Activated CD4-positive, alpha-beta T cell treated with anti-CD3 and anti-CD28 coated beads, Interleukin-2, amount 10 ng/mL, durations not matched to agents 24 days and 14 days (primary cell): Measurements from ENCODE around the gene MBNL3. TPM values are rescaled to one million over a fixed set of nuclear protein-coding genes. Genes with fewer than 3 reads are reported as not detected.
"Not testable (repeated sequence)": the region's sequence is repeated elsewhere in the genome, so short reads cannot be mapped to it uniquely, and the experiment has no call there.

ENCODE experiments used
- DNase-seq: peaks from one replicate; pipeline ENCODE4 v3.0.0; 2022
- H3K27ac Mint-ChIP-seq: one replicate; pipeline ENCODE4 v1.8.0; 2022; ENCODE audit warnings: mild to moderate bottlenecking, mixed read lengths
- H3K27me3 Mint-ChIP-seq: one replicate; pipeline ENCODE4 v1.8.0; 2022; ENCODE audit warnings: mixed read lengths
- H3K36me3 Mint-ChIP-seq: one replicate; pipeline ENCODE4 v1.8.0; 2022; ENCODE audit warnings: low read depth, mild to moderate bottlenecking, mixed read lengths
- H3K4me1 Mint-ChIP-seq: one replicate; pipeline ENCODE4 v1.8.0; 2021; ENCODE audit warnings: mixed read lengths
- H3K4me3 Mint-ChIP-seq: one replicate; pipeline ENCODE4 v1.8.0; 2022; ENCODE audit warnings: mild to moderate bottlenecking, moderate library complexity, mixed read lengths
- H3K9me3 Mint-ChIP-seq: one replicate; pipeline ENCODE4 v1.8.0; 2021; ENCODE audit warnings: mixed read lengths
- intact Hi-C: fragments of 100-400 bp; cut with micrococcal nuclease; formaldehyde crosslinking; loops from one replicate; pipeline ENCODE4 v1.15.1; 2023
- total RNA-seq: library from RNA; stranded (reverse); gene quantifications from 2 replicates; pipeline ENCODE4 v1.2.3, GENCODE V29; 2022

Gene MBNL3
- total RNA-seq, 1 donor from 2014 or later, result 12.2 TPM

DNA sequence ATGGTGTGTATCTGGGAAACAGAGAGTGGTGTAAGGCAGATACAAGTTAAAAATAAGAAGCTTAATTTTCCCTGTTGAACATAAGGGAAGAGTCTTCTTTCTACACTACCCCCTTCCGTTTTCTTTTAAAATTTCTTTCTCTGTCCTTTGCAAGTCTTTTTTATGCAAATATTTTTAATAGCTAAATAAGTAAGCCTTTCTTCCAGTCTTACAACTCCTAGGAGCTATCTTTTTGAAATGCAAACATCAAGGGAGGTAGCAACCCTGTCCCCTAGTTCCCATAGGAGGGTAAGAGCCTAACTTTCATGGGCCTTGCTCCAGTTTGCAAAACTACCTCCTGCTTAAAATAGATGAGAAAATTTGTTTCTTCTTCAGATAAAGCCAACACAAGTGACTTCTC lies 121.5 kb downstream of the MBNL3 start:
- no peaks in the 10 kb centered on the region for H3K4me1 Mint-ChIP-seq
- no peak overlapping the region for H3K27ac Mint-ChIP-seq
- intact Hi-C loops, result no loop called here
- DNase-seq, result no peak
- H3K4me3 Mint-ChIP-seq, result no peak overlapping the region
- H3K9me3 Mint-ChIP-seq, result peaks cover 7% of the 10 kb centered on the region
- H3K36me3 Mint-ChIP-seq, result peaks cover 1% of the 10 kb centered on the region
- H3K27me3 Mint-ChIP-seq, result no peaks in the 10 kb centered on the region

DNA sequence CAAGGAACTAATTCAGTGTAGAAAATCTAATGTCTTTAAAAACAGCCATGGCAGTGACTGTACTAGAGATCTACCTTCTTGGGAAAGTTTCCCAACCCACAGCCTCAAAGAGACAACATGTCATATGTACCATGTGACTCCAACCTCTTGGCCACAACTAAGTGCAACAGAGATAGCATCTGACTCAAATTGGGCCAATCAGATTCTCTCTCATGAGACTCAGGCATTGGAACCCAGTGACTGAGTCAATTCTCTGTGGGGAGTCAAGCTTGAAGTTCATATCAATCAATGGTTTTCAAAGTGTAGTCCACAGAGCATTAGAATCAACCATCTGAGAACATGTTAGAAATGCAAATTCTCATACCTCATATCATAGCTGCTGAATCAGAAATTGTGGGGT lies 123.3 kb downstream of the MBNL3 start:
- intact Hi-C loops, result no loop called here
- Mint-ChIP-seq H3K4me1 (no peaks in the 10 kb centered on the region), H3K27ac (no peak overlapping the region), H3K9me3 (peaks cover 7% of the 10 kb centered on the region), H3K36me3 (peaks cover 1% of the 10 kb centered on the region), H3K27me3 (no peaks in the 10 kb centered on the region), H3K4me3 (no peak overlapping the region)
- no peak for DNase-seq

DNA sequence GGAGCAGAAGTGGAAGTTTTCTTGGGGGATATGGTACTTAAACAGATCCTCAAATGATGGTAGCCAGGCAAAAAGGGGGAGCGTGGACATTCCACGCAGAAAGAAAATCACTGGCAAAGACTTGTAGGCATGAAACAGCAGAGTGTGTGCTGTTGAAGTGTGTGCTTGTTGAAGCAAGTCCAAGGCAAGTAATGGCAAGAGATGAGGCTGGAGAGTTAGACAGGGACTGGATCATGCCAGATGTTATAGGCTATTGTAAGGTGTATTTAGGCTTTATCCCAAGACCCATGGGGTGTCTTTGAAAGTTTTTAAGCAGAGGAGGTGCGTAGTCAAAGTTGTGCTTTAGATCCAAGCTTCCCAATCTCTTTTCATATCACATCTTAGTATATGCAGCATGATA lies 124.5 kb downstream of the MBNL3 start:
- H3K36me3 Mint-ChIP-seq, result peaks cover 1% of the 10 kb centered on the region
- no peak overlapping the region for H3K4me3 Mint-ChIP-seq
- intact Hi-C loops, result no loop called here
- no peaks in the 10 kb centered on the region for H3K4me1 Mint-ChIP-seq
- H3K27ac Mint-ChIP-seq, result no peak overlapping the region
- no peak for DNase-seq
- peaks cover 7% of the 10 kb centered on the region for H3K9me3 Mint-ChIP-seq
- no peaks in the 10 kb centered on the region for H3K27me3 Mint-ChIP-seq

DNA sequence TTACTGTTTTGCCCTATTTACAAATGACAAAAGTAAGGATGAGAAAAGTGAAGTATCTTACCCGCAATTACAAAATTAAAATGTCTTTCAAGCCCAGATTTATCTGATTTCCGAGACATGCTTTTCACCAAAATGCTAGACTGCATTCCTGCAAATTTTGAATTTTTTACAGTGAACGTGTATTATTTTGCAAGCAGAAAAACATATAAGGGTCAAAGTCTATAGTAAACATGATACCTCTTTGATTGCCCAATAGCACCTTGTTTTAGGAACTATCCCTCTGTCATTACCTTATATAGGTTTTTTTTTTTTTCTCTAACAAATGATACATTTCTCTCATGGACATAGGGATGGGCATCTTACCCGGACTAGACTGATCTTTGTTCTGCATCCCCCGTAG lies 135.4 kb downstream of the MBNL3 start:
- Mint-ChIP-seq H3K27me3 (no peaks in the 10 kb centered on the region), H3K27ac (no peak overlapping the region), H3K36me3 (no peaks in the 10 kb centered on the region), H3K4me3 (no peak overlapping the region), H3K9me3 (no peaks in the 10 kb centered on the region), H3K4me1 (no peaks in the 10 kb centered on the region)
- DNase-seq, result no peak
- intact Hi-C loops, result no loop called here

DNA sequence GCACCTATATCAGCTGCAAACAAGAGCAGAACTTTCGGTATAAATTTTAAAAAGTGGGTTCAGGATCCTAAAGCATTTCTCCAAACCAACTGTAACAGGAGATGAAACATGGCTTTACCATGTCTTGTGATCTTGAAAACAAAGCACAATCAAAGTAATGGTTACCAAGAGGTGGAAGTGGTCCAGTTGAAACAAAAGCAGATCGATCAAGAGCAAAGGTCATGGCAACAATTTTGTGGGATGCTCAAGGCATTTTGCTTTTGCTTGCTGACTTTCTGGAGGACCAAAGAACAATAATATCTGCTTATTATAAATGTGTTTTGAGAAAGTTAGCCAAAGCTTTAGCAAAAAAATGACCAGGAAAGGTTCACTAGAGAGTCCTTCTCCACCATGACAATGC lies 152.7 kb downstream of the MBNL3 start:
- no peak for DNase-seq
- no peaks in the 10 kb centered on the region for H3K27me3 Mint-ChIP-seq
- H3K4me3 Mint-ChIP-seq, result no peak overlapping the region
- H3K9me3 Mint-ChIP-seq, result no peaks in the 10 kb centered on the region
- no peak overlapping the region for H3K27ac Mint-ChIP-seq
- no peaks in the 10 kb centered on the region for H3K4me1 Mint-ChIP-seq
- intact Hi-C loops, result no loop called here
- no peaks in the 10 kb centered on the region for H3K36me3 Mint-ChIP-seq

DNA sequence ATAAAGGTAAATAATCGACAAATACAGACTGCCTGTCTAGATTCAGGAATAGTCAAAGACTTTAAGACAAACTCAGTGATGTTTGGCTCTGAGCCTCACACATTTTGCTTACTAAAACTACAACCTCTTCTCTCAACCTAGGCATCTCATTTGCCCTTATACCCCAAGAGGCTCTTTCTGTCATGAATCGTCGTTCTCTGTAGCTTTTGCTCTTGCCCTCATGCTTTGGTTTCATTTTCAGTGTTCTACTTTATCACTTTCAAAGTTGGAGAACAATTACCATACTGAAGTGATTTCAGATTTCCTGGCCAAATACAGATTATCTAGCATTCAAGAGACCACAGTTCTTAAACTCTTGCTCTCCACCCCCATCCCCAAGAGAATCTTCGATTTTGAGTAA lies 155.5 kb downstream of the MBNL3 start:
- Mint-ChIP-seq H3K36me3 (no peaks in the 10 kb centered on the region), H3K9me3 (no peaks in the 10 kb centered on the region), H3K4me3 (no peak overlapping the region), H3K27ac (no peak overlapping the region), H3K27me3 (no peaks in the 10 kb centered on the region), H3K4me1 (no peaks in the 10 kb centered on the region)
- intact Hi-C loops, result no loop called here
- DNase-seq, result no peak

DNA sequence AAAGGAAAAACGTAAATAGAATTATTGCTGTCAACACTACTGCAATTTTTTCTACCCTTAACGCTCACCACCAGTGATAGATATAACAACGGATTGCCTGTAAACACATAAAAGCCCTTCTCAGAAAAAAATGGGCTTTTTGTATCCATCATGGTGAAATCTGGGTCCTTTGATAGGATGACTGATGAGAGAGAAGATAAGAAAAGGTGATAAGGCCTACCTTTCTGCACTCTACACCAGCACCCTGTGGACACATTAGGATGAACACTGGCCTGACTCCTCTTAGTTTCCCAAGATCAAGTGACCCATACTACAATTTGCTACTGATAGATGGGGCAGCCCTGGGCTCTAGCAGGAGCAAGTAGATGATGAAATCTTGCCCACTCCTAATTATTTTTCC lies 157.3 kb downstream of the MBNL3 start:
- DNase-seq, result no peak
- intact Hi-C loops, result no loop called here
- Mint-ChIP-seq H3K4me1 (no peaks in the 10 kb centered on the region), H3K36me3 (no peaks in the 10 kb centered on the region), H3K27ac (no peak overlapping the region), H3K9me3 (no peaks in the 10 kb centered on the region), H3K27me3 (no peaks in the 10 kb centered on the region), H3K4me3 (no peak overlapping the region)

DNA sequence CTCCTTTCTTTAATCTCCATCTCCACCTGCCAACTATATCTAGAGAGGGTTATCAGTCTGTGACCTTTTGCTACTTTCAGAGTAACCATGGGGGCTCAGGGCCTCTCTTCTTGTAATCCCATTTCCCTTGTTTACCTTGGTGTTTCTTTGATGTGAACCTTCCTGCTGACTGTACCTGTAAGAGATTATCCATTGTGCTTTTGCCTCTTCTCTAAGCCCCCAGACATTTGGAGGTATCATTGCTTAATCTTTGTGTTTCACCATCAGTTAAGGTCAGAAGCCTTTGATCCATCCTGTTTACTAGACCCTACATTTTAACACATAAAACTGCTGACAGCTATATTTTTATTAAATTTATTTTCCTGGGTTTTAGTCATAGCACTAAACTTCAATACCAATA lies 157.8 kb downstream of the MBNL3 start:
- no peak for DNase-seq
- H3K4me1 Mint-ChIP-seq, result no peaks in the 10 kb centered on the region
- H3K36me3 Mint-ChIP-seq, result no peaks in the 10 kb centered on the region
- H3K4me3 Mint-ChIP-seq, result no peak overlapping the region
- H3K27me3 Mint-ChIP-seq, result no peaks in the 10 kb centered on the region
- intact Hi-C loops, result no loop called here
- no peak overlapping the region for H3K27ac Mint-ChIP-seq
- no peaks in the 10 kb centered on the region for H3K9me3 Mint-ChIP-seq

DNA sequence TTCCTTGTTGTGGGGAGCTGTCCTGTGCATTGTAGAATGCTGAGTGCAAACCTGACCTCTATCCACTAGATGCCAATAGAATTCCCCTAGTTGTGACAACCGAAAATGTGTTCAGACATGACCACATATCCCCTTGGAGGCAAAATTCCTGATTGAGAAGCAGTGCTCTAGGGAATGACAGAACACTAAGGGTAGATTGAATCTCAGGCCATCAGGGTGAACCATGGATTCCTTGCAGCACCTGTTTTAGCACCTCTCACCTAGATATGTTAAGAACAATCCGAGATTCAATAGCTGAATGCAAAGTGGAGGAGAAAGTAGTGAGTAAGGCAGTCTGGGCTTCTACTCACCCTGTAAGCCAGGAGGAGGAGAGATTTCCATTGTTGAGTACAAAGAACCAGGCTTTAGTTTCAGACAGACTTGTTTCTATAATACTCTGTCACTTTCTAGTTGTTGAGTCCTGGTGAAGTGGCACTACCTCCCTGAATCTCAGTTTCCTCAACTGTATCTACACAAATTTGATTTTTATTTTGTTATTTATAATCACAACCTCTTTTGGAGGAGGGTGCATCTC lies 158.6 kb downstream of the MBNL3 start:
- intact Hi-C loops, result no loop called here
- no peaks in the 10 kb centered on the region for H3K4me1 Mint-ChIP-seq

DNA sequence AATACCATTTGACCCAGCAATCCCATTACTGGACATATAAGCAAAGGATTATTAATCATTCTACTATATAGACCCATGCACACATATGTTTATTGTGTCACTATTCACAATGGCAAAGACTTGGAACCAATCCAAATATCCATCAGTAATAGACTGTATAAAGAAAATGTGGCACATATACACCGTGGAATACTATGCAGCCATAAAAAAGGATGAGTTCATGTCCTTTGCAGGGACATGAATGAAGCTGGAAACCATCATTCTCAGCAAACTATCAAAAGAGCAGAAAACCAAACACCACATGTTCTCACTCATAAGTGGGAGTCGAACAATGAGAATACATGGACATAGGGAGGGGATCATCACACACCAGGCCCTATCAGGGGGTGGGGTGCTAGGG lies 161.9 kb downstream of the MBNL3 start:
- H3K4me3 Mint-ChIP-seq, H3K9me3 Mint-ChIP-seq, H3K36me3 Mint-ChIP-seq, H3K27ac Mint-ChIP-seq, H3K4me1 Mint-ChIP-seq, intact Hi-C loops, H3K27me3 Mint-ChIP-seq, DNase-seq: not testable (repeated sequence)

More for the DNA sequence above, 158.6 kb downstream of the MBNL3 start:
- H3K9me3 Mint-ChIP-seq, result no peaks in the 10 kb centered on the region
- no peak overlapping the region for H3K27ac Mint-ChIP-seq
- no peaks in the 10 kb centered on the region for H3K27me3 Mint-ChIP-seq
- no peaks in the 10 kb centered on the region for H3K36me3 Mint-ChIP-seq
- no peak for DNase-seq
- H3K4me3 Mint-ChIP-seq, result no peak overlapping the region
